GM21381 (cell line): ENCODE measurements around the gene INPP5A.

Experiments used
- ATAC-seq: cut with Tn5 transposase; IDR thresholded peaks from one replicate; pipeline ENCODE4 v1.9.1; 2021; ENCODE audit warnings: mild to moderate bottlenecking, moderate library complexity; ENCODE audit not compliant: unreplicated experiment

INPP5A gene

DNA sequence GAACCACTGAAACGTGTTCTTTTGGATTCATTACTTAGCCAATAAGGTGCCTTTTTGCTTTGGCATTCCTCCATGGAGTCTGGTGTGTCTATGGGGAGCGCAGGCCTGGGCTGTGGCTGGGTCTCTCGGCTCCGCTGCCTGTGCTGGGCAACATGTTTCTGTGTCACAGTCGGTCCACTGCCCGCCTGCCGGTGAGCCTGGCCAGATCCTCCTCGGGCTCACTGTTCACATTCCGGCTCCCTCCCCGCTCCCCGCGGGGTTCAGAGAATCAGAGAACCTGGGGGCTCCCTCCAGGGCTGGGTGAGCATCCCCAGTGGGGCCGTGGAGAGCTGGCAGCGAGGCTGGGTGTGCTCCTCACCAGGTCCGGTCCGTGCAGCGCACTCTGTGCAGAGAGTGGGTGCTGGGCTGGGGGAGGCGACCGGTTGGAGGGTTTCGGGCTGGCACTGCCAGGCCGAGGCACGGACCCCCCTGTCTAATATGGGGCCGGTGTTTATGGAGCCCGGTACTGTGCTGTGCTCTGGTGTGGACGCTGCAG is 70.4 kb downstream of the INPP5A start:
- no peak for ATAC-seq

DNA sequence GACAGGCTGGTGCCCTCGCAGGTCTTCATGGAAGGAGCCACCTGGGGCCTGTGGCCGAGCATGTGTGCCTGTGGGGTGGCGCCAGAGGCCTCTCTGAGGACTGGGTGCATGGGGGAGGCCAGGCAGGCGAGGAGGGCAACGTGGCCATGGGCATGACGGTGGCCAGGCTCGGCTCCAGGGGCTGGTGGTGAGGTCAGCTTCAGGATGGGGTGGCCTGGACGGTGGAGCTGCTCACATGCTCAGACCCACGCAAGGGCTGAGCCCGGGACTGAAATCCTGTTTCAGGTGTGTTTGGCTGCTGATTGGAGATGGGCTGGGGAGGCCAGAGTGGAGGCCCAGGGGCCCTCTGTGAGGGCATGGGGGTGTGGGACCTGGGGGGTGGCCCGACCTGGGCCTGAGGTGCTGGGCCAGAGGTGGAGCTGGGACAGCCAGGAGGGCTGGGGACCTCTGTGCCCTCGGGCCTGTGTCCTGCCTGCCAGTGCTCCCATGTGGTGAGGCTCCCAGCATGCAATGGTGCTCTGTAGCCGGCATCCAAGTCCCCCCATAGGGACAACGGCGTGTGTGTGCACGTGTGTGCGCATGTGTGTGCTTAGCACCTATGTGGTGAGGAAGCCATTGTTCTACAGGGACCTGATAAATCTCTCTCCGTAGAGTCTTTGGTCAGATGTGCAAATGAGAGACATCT is 71.1 kb downstream of the INPP5A start:
- ATAC-seq = no peak

DNA sequence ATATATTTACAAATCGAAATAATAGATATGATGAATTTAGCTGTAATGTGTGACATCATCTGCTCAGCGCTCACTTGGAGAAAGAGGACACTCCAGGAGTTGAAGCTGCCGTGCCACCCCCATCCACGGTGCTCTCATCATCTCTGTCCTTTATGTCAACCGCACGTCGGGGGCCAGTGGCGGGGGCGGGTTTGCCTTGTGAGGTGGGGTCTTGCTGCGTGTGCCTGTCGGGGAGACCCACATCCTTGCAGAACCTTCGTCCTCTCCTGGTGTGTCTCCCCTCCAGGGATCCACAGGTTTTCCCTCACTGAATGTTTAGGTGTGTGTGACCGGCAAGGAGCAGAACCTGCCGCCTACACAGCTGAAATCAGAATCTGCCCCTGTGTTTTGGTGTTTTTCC is 71.6 kb downstream of the INPP5A start:
- no peak for ATAC-seq

DNA sequence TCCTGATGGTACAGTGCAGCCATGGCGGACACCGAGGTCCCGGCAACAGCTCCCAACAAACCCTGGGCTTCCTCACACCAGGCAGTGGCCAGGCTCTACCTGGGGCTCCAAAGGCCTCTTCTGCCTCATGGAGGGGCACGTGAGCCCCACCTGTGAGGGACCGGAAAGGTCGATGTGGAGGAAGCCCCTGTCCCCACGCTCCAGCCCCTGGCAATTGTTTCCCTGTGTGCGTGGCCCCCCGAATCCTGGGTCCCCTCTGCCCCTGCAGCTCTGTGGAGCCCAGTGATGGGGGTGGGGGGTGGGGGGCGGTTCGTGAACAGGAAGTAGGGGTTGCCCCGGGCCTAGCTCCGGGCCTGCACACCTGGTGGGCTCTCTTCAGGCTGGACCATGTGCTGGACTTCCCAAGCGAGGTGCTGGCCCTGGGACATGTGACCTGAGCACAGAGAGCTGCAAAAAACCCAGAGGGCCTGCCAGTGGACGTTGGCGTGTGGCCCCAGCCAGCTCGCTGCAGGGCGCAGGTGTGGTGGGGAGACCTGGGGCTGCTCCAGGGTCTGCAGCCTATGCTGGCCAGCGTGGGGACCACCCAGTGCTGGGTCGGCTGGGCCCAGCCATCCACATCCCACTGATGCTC is 72.6 kb downstream of the INPP5A start:
- no peak for ATAC-seq

DNA sequence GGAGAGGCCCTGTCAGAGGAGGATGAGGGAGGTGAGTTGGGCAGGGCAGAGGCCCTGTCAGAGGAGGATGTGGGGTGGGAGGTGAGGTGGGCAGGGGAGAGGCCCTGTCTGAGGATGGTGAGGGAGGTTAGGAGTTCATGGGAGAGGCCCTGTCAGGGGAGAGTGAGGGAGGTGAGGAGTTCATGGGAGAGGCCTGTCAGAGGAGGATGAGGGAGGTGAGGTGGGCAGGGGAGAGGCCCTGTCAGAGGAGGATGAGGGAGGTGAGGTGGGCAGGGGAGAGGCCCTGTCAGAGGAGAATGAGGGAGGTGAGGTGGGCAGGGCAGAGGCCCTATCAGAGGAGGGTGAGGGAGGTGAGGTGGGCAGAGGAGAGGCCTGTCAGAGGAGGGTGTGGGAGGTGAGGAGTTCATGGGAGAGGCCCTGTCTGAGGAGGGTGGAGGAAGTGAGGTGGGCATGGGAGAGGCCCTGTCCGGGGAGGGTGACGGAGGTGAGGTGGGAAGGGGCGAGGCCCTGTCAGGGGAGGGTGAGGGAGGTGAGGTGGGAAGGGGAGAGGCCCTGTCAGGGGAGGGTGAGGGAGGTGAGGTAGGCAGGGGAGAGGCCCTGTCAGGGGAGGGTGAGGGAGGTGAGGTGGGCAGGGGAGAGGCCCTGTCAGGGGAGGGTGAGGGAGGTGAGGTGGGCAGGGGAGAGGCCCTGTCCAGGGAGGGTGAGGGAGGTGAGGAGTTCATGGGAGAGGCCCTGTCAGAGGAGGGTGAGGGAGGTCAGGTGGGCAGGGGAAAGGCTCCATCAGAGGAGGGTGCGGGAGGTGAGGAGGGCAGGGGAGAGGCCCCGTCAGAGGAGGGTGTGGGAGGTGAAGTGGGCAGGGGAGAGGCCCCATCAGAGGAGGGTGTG is 73.7 kb downstream of the INPP5A start:
- no peak for ATAC-seq

- no peak for ATAC-seq
Measured at GRCh38 chr10:132611986-132612385, 74.4 kb downstream of the INPP5A start.

- ATAC-seq = no peak
Measured at GRCh38 chr10:132612571-132613504, 75.3 kb downstream of the INPP5A start.

DNA sequence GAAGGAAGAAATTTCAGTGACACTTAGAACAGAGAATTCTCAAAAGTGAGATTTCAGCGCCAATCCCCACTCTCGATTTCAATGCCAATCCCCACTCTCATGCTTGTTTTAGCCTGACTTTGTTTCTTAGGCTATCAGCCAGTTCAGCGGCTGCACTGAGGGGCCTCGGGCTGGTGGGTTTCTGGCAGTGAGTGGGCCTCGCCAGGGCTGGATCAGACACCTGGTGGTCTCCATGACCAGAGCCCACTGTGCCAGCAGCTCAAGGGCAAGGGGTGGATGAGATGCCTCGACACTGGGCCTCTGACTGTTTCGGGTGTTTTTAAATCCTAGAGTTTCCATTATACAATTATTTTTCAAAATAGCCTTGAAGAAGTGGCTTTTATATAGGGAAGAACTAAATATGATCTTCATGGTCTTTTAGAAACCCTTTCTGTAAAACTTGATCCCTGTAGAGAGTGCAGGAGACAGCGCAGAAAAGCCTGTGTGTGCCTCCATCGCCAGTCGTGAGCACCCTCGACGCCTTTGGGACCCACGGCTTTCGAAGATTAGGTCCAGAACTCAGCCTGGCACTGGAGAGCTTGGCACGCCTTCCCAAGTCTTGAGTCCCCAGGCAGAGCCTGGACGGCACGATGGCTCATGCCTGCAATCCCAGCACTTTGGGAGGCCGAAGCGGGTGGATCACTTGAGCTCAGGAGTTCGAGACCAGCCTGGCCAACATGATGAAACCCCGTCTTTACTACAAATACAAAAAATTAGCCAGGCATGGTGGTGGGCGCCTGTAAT is 76.2 kb downstream of the INPP5A start:
- no peak for ATAC-seq

DNA sequence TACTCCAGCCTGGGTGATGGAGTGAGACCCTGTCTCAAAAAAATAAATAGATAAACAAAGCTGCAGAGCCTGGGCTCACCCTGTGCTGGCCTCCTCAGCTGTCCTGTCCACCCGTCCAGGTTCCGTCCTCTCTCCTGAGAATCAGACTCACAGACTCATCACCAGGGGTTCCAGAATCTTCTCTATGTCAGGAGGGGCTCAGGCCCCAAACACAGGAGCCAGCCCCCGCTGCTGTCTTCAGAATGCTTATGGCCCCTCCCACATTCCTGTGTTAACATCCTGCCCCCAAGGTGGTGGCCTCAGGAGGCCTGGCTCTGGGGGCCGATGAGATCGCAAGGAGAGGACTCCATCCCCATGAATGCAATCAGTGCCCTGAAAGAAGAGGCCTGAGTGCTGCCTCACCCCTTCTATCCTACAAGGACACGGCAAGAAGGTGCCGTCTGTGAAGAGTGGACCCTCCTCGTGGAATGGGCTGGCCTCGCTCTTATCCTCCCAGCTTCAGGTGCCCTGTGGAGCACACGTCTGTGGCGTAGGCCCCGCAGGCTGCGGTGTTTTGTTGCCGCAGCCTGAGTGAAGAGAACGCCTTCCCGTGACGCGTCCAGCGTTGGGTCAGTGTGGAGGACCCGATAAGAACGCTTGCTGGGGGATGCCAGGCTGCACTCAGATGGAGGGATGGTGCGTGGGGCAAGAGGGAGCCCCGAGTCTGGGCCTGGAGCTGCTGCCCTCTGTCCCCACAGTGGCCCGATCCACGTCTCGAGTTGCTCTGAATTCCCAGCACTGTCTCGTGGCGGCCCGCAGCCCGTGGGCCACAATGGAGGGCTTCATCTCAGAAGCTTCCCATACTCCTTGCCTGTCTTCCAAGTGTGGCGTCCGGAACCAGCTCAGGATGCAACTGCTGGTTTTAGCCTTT is 77.1 kb downstream of the INPP5A start:
- ATAC-seq = no peak

DNA sequence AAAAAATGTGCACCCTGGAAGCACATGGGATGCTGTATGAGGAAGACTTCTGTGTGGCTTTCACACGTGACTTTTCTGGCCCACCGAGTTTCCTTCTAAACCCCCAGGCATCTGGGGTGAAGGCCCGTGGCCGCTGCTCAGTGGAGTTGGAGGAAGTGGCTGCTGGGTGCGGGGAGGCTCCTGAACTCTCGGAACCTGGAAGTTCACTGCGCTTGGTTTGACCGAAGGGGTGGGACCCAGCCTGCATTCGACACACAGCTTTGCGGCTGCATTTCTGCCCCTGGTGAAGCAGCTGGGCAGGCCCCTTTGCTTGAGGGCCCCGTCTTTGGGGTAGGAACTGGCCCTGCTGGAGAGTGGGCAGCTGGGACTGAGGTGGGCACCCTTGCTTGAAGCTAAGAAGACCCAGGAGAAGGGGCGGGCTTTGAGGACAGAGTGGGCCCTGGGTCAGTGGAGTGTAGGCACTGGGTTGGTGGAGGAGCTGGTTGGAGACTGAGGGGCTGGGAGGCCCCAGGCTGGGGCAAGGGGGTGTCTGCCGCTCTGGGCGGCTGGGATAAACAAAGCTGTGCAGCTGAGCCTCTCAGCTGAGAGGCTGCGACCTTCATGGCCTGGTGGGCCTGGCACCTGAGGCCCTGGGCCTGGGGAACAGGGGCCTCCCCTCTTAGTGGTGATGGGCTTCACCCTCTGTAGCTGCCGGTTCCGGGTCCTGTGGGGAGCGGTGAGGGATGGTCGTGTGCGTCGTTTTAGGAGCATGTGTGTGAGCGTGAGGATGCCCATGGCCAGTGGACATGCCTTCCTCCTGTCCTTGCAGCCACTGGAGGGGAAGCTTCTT is 78.0 kb downstream of the INPP5A start:
- no peak for ATAC-seq

GRCh38 chr10:132616170-132616995 is 78.8 kb downstream of the INPP5A start:
- no peak for ATAC-seq

- no peak for ATAC-seq
Measured at GRCh38 chr10:132616996-132617736, 79.6 kb downstream of the INPP5A start.

DNA sequence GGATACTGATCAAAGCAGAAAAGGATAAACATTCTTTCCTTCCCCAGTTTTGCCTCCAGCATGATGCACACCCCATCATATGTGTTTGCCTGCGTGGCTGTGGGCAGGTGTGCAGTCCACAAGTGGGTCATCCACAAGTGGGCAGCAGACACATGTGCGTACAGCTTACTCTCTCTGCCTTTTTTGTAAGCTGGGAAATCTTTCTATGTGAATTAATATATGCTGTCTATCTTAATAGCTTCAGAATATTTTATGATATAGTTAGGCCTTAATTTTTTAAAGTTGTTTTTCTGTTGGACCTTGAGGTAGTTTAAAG is 80.1 kb downstream of the INPP5A start:
- no peak for ATAC-seq

GRCh38 chr10:132618158-132618919 is 80.8 kb downstream of the INPP5A start:
- ATAC-seq = no peak

DNA sequence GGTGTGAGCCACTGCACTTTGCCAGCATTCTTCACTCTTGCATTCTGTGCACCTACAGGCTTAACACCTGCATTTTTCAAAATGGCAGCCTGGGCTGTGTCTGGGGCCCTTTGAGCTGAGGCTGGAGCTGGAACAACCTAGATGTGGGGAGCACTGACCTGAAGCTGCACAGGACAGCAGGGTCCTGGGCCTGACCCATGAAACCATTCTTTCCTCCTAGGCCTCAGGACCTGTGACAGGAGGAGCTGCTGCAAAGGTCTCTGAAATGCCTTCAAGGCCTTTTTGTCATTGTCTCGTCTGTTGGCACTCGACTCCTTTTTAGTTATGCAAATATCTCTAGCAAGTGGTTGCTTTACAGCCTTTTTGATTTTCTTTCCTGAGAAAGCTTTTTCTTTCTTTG is 82.3 kb downstream of the INPP5A start:
- ATAC-seq = no peak
